K562 (cell line): ENCODE measurements around the gene OR2T4. TPM values are rescaled to one million over a fixed set of nuclear protein-coding genes. Genes with fewer than 3 reads are reported as not detected.

ENCODE experiments used
- ATAC-seq: fragments of 200-7000 bp; cut with Tn5 transposase; 3 replicates; pipeline ENCODE4 v1.9.1; 2020; ENCODE audit warnings: moderate library complexity
- BruUV-seq: library from RNA; stranded (reverse); fragments of 400-500 nt; replicated peaks from 2 replicates; lab custom pipeline; 2021; lab: Mats Ljungman, UMichigan
- CTCF ChIA-PET: fragments of 300-600 bp; formaldehyde crosslinking; extraction: SDS; loops from one replicate; lab custom pipeline; 2021; ENCODE audit warnings: low intra/inter-chr PET ratio; lab: Yijun Ruan, JAX
- POLR2A ChIA-PET: fragments of 300-600, 350-650 bp; sonication (Branson Sonifier 250); formaldehyde crosslinking; extraction: SDS; loops from one replicate; lab custom pipeline; 2021; ENCODE audit warnings: antibody characterized with exemption, inconsistent platforms; lab: Yijun Ruan, JAX
- DNase-seq, 4 experiments: peaks; one replicate each; pipeline versions ENCODE4 v3.0.0 to v3.0.0-alpha.2; 2011 to 2018; ENCODE audit warnings: low spot score in 3 of 4, mixed read lengths in 3 of 4; ENCODE audit errors: extremely low read depth in 1 of 4
- FAIRE-seq: peaks from 2 replicates; lab custom pipeline; 2011; peaks lifted over from hg19 to GRCh38; lab: Jason Lieb, UNC
- H2AFZ ChIP-seq: 2 replicates; pipeline ENCODE4 v1.6.0; 2011; ENCODE audit warnings: low read depth, low read length, control low read depth, inconsistent platforms
- H3K27ac ChIP-seq: fragments of 200-600 bp; 3 replicates; pipeline ENCODE4 v1.8.0; 2011; ENCODE audit warnings: low read depth, mild to moderate bottlenecking, control low read depth, inconsistent platforms, low read length, moderate library complexity, mixed read lengths; ENCODE audit errors: extremely low read depth
- H3K27me3 ChIP-seq, 2 experiments: fragments of 300-600 bp in 1 of 2; 2 replicates in 1 of 2; 3 replicates in 1 of 2; pipeline versions ENCODE4 v1.6.0 to v1.8.0; 2011; ENCODE audit warnings: inconsistent platforms in 2 of 2, low read length in 2 of 2, mild to moderate bottlenecking in 1 of 2, mixed read lengths in 1 of 2, moderate library complexity in 1 of 2; ENCODE audit not compliant: control insufficient read depth in 2 of 2, insufficient read depth in 2 of 2
- H3K36me3 ChIP-seq: fragments of 300-600 bp; 3 replicates; pipeline ENCODE4 v1.8.0; 2011; ENCODE audit warnings: mild to moderate bottlenecking, low read length, inconsistent platforms; ENCODE audit not compliant: control insufficient read depth, insufficient read depth
- H3K4me1 ChIP-seq, 2 experiments: fragments of 200-600 bp in 1 of 2; replicated peaks in 1 of 2; 2 replicates in 1 of 2; 3 replicates in 1 of 2; pipeline versions ENCODE4 v1.5.1 to v1.8.0; 2011; ENCODE audit warnings: inconsistent platforms in 2 of 2, low read length in 2 of 2, mild to moderate bottlenecking in 1 of 2, mixed read lengths in 1 of 2, moderate library complexity in 1 of 2; ENCODE audit not compliant: control insufficient read depth in 2 of 2, insufficient read depth in 2 of 2
- H3K4me2 ChIP-seq: 2 replicates; pipeline ENCODE4 v1.6.1; 2011; ENCODE audit warnings: low read length, control low read depth, inconsistent platforms, mixed read lengths; ENCODE audit not compliant: insufficient read depth
- H3K4me3 ChIP-seq: fragments of 200-600 bp; sonication (generic), shearing (Covaris generic); 2 replicates; pipeline ENCODE4 v1.5.1; 2016; ENCODE audit warnings: control low read depth, inconsistent platforms
- H3K79me2 ChIP-seq: fragments of 200-600 bp; 3 replicates; pipeline ENCODE4 v1.8.0; 2011; ENCODE audit warnings: low read length, inconsistent platforms; ENCODE audit not compliant: control insufficient read depth, insufficient read depth
- H3K9ac ChIP-seq, 2 experiments: 2 replicates each; pipeline versions ENCODE4 v1.6.0 to v1.6.1; 2011; ENCODE audit warnings: low read depth in 2 of 2, low read length in 2 of 2, control low read depth in 1 of 2, inconsistent platforms in 1 of 2, mild to moderate bottlenecking in 1 of 2, mixed read lengths in 1 of 2; ENCODE audit not compliant: insufficient read depth in 1 of 2
- H3K9me1 ChIP-seq: one replicate; pipeline ENCODE4 v1.6.0; 2011; ENCODE audit warnings: inconsistent platforms, mild to moderate bottlenecking, low read length, moderate library complexity; ENCODE audit not compliant: control insufficient read depth, insufficient read depth
- H3K9me3 ChIP-seq: replicated peaks from 2 replicates; pipeline ENCODE4 v1.5.1; 2011; ENCODE audit warnings: low read depth, low read length, inconsistent platforms; ENCODE audit not compliant: control insufficient read depth, insufficient read depth
- H4K20me1 ChIP-seq: replicated peaks from 2 replicates; pipeline ENCODE4 v1.6.1; 2011; ENCODE audit warnings: low read length, inconsistent platforms, mixed read lengths; ENCODE audit not compliant: control insufficient read depth, insufficient read depth
- CEBPG ChIP-seq, 3 experiments: fragments of 200-800 bp in 1 of 3; sonication (Bioruptor generic) in 1 of 3; sonication (generic) in 1 of 3; formaldehyde crosslinking in 1 of 3; IDR thresholded peaks in 2 of 3; conservative IDR thresholded peaks in 1 of 3; 2 replicates each; pipeline versions ENCODE4 v1.6.1 to v1.8.0; 2016 to 2022; ENCODE audit warnings: missing compliant biosample characterization in 2 of 3, missing genetic modification characterization in 2 of 3, mild to moderate bottlenecking in 1 of 3, missing genetic modification reagents in 1 of 3
- FOXA3 ChIP-seq, 2 experiments: fragments of 450-650 bp in 1 of 2; sonication (generic) in 1 of 2; formaldehyde crosslinking; IDR thresholded peaks in 1 of 2; conservative IDR thresholded peaks in 1 of 2; 2 replicates each; pipeline versions ENCODE4 v1.4.0 to v1.8.0; 2020 to 2022; ENCODE audit warnings: mild to moderate bottlenecking in 2 of 2, missing genetic modification reagents in 1 of 2
- GABPA ChIP-seq: fragments of 200-800 bp; sonication (Bioruptor generic); conservative IDR thresholded peaks from 2 replicates; pipeline ENCODE4 v1.6.1; 2016; ENCODE audit warnings: low read depth, missing genetic modification characterization, missing compliant biosample characterization
- NCOA1 ChIP-seq: fragments of 450-650 bp; IDR thresholded peaks from 2 replicates; pipeline ENCODE4 v1.6.1; 2016; ENCODE audit warnings: low read depth
- ZNF184 ChIP-seq: sonication (generic); formaldehyde crosslinking; IDR thresholded peaks from 2 replicates; pipeline ENCODE4 v1.5.0; 2020; ENCODE audit warnings: missing genetic modification reagents
- WGBS: fragments of 100-300 bp; shearing (Covaris generic); methylation state at CpG from one replicate; pipeline ENCODE4 v1.1.6; 2016; ENCODE audit warnings: low coverage, mixed read lengths; ENCODE audit not compliant: insufficient coverage; ENCODE audit errors: missing lambda C conversion rate; 5-methylcytosine and 5-hydroxymethylcytosine counted together
- in situ Hi-C: fragments of 300-500 bp; cut with MboI; formaldehyde crosslinking; loops from 4 replicates; pipeline ENCODE4 v1.15.0; 2018; ENCODE audit warnings: inconsistent platforms, mixed read lengths
- intact Hi-C: fragments of 100-400 bp; cut with micrococcal nuclease; formaldehyde crosslinking; loops from 2 replicates; pipeline ENCODE4 v1.14.2; 2022
- polyA plus RNA-seq, 8 experiments: library from polyadenylated mRNA; depleted of rRNA in 4 of 8; stranded (reverse) in 5 of 8; unstranded in 3 of 8; fragments of >200 nt; fragmentation: Nextera tagmentation in 2 of 8; fragmentation: Illumina TruSeq in 1 of 8; extraction: Ambion mirVana in 2 of 8; extraction: Trizol in 1 of 8; gene quantifications; 2 replicates each; pipeline versions ENCODE4 v1.2.1 to v1.2.3, GENCODE V29; 2011 to 2014; ENCODE audit warnings: inconsistent platforms in 1 of 8, missing spikeins in 1 of 8
- total RNA-seq, 7 experiments: library from RNA; depleted of rRNA in 6 of 7; stranded (reverse); fragments of >200 nt in 6 of 7; fragmentation: Illumina TruSeq in 2 of 7; extraction: Trizol in 2 of 7; gene quantifications; 2 replicates each; pipeline versions ENCODE4 v1.2.1 to v1.2.3, GENCODE V29; 2011 to 2021; ENCODE audit warnings: low replicate concordance in 1 of 7
- TF ChIP-seq, protein P1 (sequence below): fragments of 450-650 bp; formaldehyde crosslinking; IDR thresholded peaks from 2 replicates; pipeline ENCODE4 v1.4.0; 2022; ENCODE audit warnings: mild to moderate bottlenecking, moderate library complexity

OR2T4 gene
- total and polyA plus RNA-seq, 9 of the 15 experiments (the other 6 are each of a cell fraction or from before 2014, with no cell fraction given): not detected

DNA sequence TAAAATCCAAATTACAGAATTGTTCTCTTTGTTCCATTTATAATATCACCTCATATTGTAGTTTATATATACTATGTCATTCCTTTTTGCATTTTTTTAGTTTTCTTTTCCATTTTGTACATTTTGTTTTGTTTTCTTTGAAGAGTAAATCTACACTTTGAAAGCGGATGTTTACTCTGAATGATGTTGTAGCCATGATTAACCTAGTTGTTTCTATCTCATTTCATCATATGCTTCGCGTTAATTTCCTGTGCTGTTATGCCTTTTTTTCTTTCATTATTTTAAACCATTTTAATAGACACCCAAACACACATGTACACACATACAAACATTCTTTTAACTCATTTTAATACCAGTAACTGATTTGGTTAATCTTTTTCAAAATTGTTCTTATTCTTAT, 19.4 kb downstream of the OR2T4 start:
- CTCF ChIA-PET: no interaction called here
- TF ChIP-seq CEBPG (CRISPR knock-in tag; IDR thresholded peaks at IDR 0.05): no peak
- TF ChIP-seq CEBPG (tag; conservative IDR thresholded peaks at IDR 0.05 in 1 of 2, IDR thresholded peaks at IDR 0.05 in 1 of 2): peak in 1 of 2 experiments; percentile 36; a peak in 1 of 4 replicates
- TF ChIP-seq, protein P1, sequence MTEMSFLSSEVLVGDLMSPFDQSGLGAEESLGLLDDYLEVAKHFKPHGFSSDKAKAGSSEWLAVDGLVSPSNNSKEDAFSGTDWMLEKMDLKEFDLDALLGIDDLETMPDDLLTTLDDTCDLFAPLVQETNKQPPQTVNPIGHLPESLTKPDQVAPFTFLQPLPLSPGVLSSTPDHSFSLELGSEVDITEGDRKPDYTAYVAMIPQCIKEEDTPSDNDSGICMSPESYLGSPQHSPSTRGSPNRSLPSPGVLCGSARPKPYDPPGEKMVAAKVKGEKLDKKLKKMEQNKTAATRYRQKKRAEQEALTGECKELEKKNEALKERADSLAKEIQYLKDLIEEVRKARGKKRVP (CRISPR knock-in tag): peak; percentile 51; the same call in 1 of the 2 replicates
- TF ChIP-seq ZNF184: no peak
- TF ChIP-seq NCOA1: no peak
- peak in 1 of 2 experiments; percentile 82; a peak in 2 of 4 replicates for TF ChIP-seq FOXA3 (CRISPR knock-in tag; conservative IDR thresholded peaks at IDR 0.05 in 1 of 2, IDR thresholded peaks at IDR 0.05 in 1 of 2)
- TF ChIP-seq GABPA: 0 out of 2 replicates have a peak, but pooled peaks have one; percentile 15
- BruUV-seq: no TSS peak
- Histone ChIP-seq H3K27me3 (no peaks in the 10 kb centered on the region), H3K27ac (no peak overlapping the region), H3K4me2 (no peak overlapping the region), H3K9ac (no peak overlapping the region), H3K36me3 (no peaks in the 10 kb centered on the region), H3K4me3 (no peak overlapping the region), H4K20me1 (no peaks in the 10 kb centered on the region), H2AFZ (no peak overlapping the region), H3K9me1 (no peaks in the 10 kb centered on the region), H3K4me1 (no peaks in the 10 kb centered on the region), H3K79me2 (no peaks in the 10 kb centered on the region), H3K9me3 (no peaks in the 10 kb centered on the region)
- no peak for ATAC-seq
- no peak for DNase-seq
- in situ Hi-C loops (no loop called here), intact Hi-C loops (no loop called here)
- POLR2A ChIA-PET: no interaction called here
- FAIRE-seq: no peak
- WGBS: 5% methylated on average over 3 of the region's 3 CpGs
